Endodermal cell (in vitro differentiated cells): ENCODE measurements around the gene PODXL2. TPM values are rescaled to one million over a fixed set of nuclear protein-coding genes. Genes with fewer than 3 reads are reported as not detected.

ENCODE experiments used
- DNase-seq: peaks from one replicate; pipeline ENCODE4 v3.0.0-alpha.2; 2017
- H3K27ac ChIP-seq: 2 replicates; pipeline ENCODE4 v1.5.1; 2013; ENCODE audit warnings: mild to moderate bottlenecking, low read depth, low read length, moderate library complexity
- H3K27me3 ChIP-seq: 2 replicates; pipeline ENCODE4 v1.6.1; 2013; ENCODE audit warnings: mild to moderate bottlenecking, low read length, moderate library complexity; ENCODE audit not compliant: insufficient read depth, control insufficient read depth, poor library complexity, severe bottlenecking
- H3K36me3 ChIP-seq: 2 replicates; pipeline ENCODE4 v1.7.0; 2013; ENCODE audit warnings: mild to moderate bottlenecking, low read length, moderate library complexity; ENCODE audit not compliant: control insufficient read depth, insufficient read depth
- H3K4me1 ChIP-seq: one replicate; pipeline ENCODE4 v1.7.0; 2013; ENCODE audit warnings: low read length; ENCODE audit not compliant: control insufficient read depth, insufficient read depth
- H3K4me3 ChIP-seq: 2 replicates; pipeline ENCODE4 v1.5.1; 2013; ENCODE audit warnings: mild to moderate bottlenecking, low read length, moderate library complexity
- H3K9ac ChIP-seq: 2 replicates; pipeline ENCODE4 v1.6.1; 2013; ENCODE audit warnings: mild to moderate bottlenecking, low read length, moderate library complexity; ENCODE audit not compliant: poor library complexity, severe bottlenecking; ENCODE audit errors: extremely low read depth
- H3K9me3 ChIP-seq: 2 replicates; pipeline ENCODE4 v1.6.1; 2013; ENCODE audit warnings: mild to moderate bottlenecking, low read length, moderate library complexity; ENCODE audit not compliant: control insufficient read depth
- H3K27ac Mint-ChIP-seq: 2 replicates; pipeline ENCODE4 v1.8.0; 2020; ENCODE audit warnings: mixed read lengths
- H3K27me3 Mint-ChIP-seq: 2 replicates; pipeline ENCODE4 v1.8.0; 2021; ENCODE audit warnings: mild to moderate bottlenecking, mixed read lengths; ENCODE audit not compliant: insufficient read depth
- H3K36me3 Mint-ChIP-seq: 2 replicates; pipeline ENCODE4 v1.8.0; 2020; ENCODE audit warnings: low read depth, mixed read lengths
- H3K4me1 Mint-ChIP-seq: 2 replicates; pipeline ENCODE4 v1.8.0; 2020; ENCODE audit warnings: mixed read lengths
- H3K4me3 Mint-ChIP-seq: 2 replicates; pipeline ENCODE4 v1.8.0; 2020; ENCODE audit warnings: mild to moderate bottlenecking, moderate library complexity, mixed read lengths
- H3K9me3 Mint-ChIP-seq: 2 replicates; pipeline ENCODE4 v1.8.0; 2020; ENCODE audit warnings: mild to moderate bottlenecking, mixed read lengths
- WGBS, 2 experiments: methylation state at CpG; one replicate each; pipeline versions ENCODE4 v1.1.5 to v1.1.7; 2013; ENCODE audit warnings: missing lambda C conversion rate in 2 of 2, mixed read lengths in 1 of 2; ENCODE audit not compliant: insufficient coverage in 1 of 2, insufficient read length in 1 of 2; 5-methylcytosine and 5-hydroxymethylcytosine counted together
- total RNA-seq, 2 donors: library from RNA; stranded (reverse); fragmentation: NEBNext Ultra II Directional in 1 of 2; extraction: Animal tissue kit (Norgen Biotek cat#: 25700) in 1 of 2; gene quantifications; 2 replicates in 1 of 2; 3 replicates in 1 of 2; pipeline ENCODE4 v1.2.1, GENCODE V29; 2021
- TF ChIP-seq, protein P1 (sequence below): fragments of 200-600 bp; sonication (generic); conservative IDR thresholded peaks from 2 replicates; pipeline ENCODE4 v1.5.0; 2021; ENCODE audit warnings: antibody characterized with exemption, mild to moderate bottlenecking

Gene PODXL2
- total RNA-seq, 2 donors from 2014 or later: 11.8 to 16.5 TPM

DNA sequence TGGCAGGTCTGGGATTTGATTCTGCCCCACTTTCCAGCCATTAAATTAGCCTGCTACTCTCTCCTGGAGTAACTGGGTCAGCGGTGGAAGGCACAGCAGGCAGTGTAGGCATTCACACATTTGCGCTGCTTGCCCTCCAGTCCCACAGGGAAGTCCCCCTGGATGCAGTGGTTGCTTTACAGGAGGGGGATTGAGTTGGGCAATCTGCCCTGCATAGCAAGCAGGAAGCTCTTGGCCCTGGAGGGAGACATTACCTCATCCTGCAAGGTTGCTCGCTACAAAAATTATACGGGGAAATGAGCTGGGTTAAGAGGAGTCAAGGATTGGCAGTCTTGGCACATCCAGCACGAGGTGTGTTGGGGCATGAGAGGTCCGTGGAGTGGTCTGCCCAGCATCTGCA is 16.0 kb upstream of the PODXL2 start:
- Mint-ChIP-seq H3K4me3 (no peak overlapping the region), H3K27me3 (no peaks in the 10 kb centered on the region), H3K9me3 (no peaks in the 10 kb centered on the region), H3K4me1 (no peaks in the 10 kb centered on the region), H3K36me3 (peaks cover 87% of the 10 kb centered on the region), H3K27ac (no peak overlapping the region)
- Histone ChIP-seq H3K9ac (no peak overlapping the region), H3K27me3 (no peaks in the 10 kb centered on the region), H3K4me3 (no peak overlapping the region), H3K36me3 (peaks cover 81% of the 10 kb centered on the region), H3K4me1 (no peaks in the 10 kb centered on the region), H3K9me3 (no peaks in the 10 kb centered on the region), H3K27ac (no peak overlapping the region)
- 82 to 94% methylated on average over 2 to 6 of the region's 6 CpGs for WGBS, 2 experiments
- TF ChIP-seq, protein P1, sequence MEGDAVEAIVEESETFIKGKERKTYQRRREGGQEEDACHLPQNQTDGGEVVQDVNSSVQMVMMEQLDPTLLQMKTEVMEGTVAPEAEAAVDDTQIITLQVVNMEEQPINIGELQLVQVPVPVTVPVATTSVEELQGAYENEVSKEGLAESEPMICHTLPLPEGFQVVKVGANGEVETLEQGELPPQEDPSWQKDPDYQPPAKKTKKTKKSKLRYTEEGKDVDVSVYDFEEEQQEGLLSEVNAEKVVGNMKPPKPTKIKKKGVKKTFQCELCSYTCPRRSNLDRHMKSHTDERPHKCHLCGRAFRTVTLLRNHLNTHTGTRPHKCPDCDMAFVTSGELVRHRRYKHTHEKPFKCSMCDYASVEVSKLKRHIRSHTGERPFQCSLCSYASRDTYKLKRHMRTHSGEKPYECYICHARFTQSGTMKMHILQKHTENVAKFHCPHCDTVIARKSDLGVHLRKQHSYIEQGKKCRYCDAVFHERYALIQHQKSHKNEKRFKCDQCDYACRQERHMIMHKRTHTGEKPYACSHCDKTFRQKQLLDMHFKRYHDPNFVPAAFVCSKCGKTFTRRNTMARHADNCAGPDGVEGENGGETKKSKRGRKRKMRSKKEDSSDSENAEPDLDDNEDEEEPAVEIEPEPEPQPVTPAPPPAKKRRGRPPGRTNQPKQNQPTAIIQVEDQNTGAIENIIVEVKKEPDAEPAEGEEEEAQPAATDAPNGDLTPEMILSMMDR: no peak
- no peak for DNase-seq

DNA sequence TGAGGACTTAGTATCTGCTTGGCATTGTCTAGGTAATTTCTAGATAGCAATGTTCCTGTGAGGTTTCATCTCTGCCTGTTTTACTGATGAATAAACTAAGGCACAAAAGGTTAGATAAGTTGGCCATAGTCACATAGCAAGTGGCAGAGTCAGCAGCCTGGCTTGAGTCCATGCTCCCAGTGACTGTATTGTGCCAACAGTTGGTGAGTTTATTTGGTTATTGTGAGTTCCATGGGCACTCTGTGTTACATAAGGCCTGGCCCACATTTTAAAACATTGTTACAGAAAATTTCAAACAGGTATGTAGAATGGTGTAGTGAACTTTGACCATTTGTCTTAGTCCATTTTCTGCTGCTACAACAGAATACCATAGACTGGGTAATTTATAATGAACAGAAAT is 15.6 kb upstream of the PODXL2 start:
- Mint-ChIP-seq H3K27ac (no peak overlapping the region), H3K36me3 (peaks cover 87% of the 10 kb centered on the region)
- H3K36me3 ChIP-seq: peaks cover 81% of the 10 kb centered on the region

DNA sequence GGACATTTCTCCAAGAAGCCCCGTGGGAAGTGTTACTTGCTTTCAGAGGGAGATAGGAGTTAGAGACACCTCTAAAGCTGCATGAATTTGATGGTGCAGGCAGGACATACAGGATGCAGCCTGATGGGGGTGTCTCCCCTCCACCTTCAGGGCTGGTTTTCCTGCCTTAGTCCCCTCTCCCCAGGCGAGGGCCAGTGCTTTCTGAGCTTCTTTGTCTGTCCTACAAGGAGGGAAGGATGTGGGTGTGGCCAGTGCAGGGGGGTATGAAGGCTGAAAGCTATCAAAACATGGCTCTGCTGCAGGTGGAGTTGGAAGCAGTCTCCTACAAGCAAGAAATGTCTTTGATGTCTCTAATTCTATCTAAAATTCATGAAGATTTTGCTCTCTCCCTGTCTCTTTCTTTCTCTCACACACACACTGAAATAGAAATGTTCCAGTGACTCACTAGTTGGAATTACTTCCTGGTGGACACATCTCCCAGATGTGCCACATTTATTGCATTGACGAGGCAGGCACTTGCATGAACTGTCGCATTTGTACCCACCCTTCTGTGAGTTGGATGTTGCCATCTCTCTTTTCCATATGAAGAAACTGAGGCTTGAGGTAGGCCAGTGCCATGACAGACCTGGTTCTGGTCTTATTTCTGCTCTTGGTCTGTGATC is 13.9 kb upstream of the PODXL2 start:
- no peaks in the 10 kb centered on the region for H3K27me3 ChIP-seq
- Mint-ChIP-seq H3K27ac (peak overlapping the region; percentile 50), H3K27me3 (no peaks in the 10 kb centered on the region), H3K4me3 (no peak overlapping the region), H3K36me3 (peaks cover 82% of the 10 kb centered on the region), H3K9me3 (no peaks in the 10 kb centered on the region), H3K4me1 (no peaks in the 10 kb centered on the region)
- WGBS, 2 experiments: 83 to 95% methylated on average over 3 to 4 of the region's 4 CpGs
- peaks cover 75% of the 10 kb centered on the region for H3K36me3 ChIP-seq
- H3K9me3 ChIP-seq: no peaks in the 10 kb centered on the region
- H3K4me1 ChIP-seq: no peaks in the 10 kb centered on the region
- no peak overlapping the region for H3K4me3 ChIP-seq
- TF ChIP-seq, protein P1: no peak
- no peak overlapping the region for H3K27ac ChIP-seq
- DNase-seq: no peak
- H3K9ac ChIP-seq: no peak overlapping the region

More for the DNA sequence above, 15.6 kb upstream of the PODXL2 start:
- H3K27me3 Mint-ChIP-seq: no peaks in the 10 kb centered on the region
- TF ChIP-seq, protein P1: no peak
- Histone ChIP-seq H3K9ac (no peak overlapping the region), H3K4me1 (no peaks in the 10 kb centered on the region), H3K27ac (no peak overlapping the region), H3K27me3 (no peaks in the 10 kb centered on the region), H3K4me3 (no peak overlapping the region), H3K9me3 (no peaks in the 10 kb centered on the region)
- DNase-seq: no peak
- H3K9me3 Mint-ChIP-seq: no peaks in the 10 kb centered on the region
- H3K4me1 Mint-ChIP-seq: no peaks in the 10 kb centered on the region
- H3K4me3 Mint-ChIP-seq: no peak overlapping the region
